Natural killer cell treated with Interleukin-12 subunit alpha and Interleukin-12 subunit beta and Interleukin-15 and Interleukin-18, amount 100 ng/mL, for 72 hours (primary cell): ENCODE data around the gene PRKG1. TPM values are rescaled to one million over a fixed set of nuclear protein-coding genes. Genes with fewer than 3 reads are reported as not detected.

Experiments used
- total RNA-seq, 2 donors: library from RNA; stranded (reverse); gene quantifications; one replicate each; pipeline ENCODE4 v1.2.3, GENCODE V29; 2022

PRKG1 gene
- total RNA-seq, 2 donors from 2014 or later = 0.10 TPM; not detected in 1

Other genes starting within 250 kb of the PRKG1 start
- gene A1CF, start 188.9 kb upstream of the PRKG1 start, total RNA-seq = not detected